Measurements from ENCODE around the gene HAUS3. TPM values are rescaled to one million over a fixed set of nuclear protein-coding genes. Genes with fewer than 3 reads are reported as not detected.
"Not testable (repeated sequence)": the region's sequence is repeated elsewhere in the genome, so short reads cannot be mapped to it uniquely, and the experiment has no call there.

Gene HAUS3
- polyA plus RNA-seq, 1 donor (not counting 4 experiments of a cell fraction or from before 2014, with no cell fraction given), result 11.1 TPM

GRCh38 chr4:2212831-2213230 is 29.1 kb downstream of the HAUS3 start:
- Histone ChIP-seq H4K20me1 (ENCODE audit: control insufficient read depth, extremely low read depth, insufficient read depth, low read length) (peaks cover 17% of the 10 kb centered on the region), H3K9me1 (ENCODE audit: control insufficient read depth, extremely low read depth, insufficient read depth, low read length) (no peaks in the 10 kb centered on the region), H3K36me3 (ENCODE audit: control insufficient read depth in 2 of 2, extremely low read depth in 1 of 2, insufficient read depth in 2 of 2, low read length in 2 of 2) (no peaks in the 10 kb centered on the region), H3K4me3 (ENCODE audit: control insufficient read depth in 2 of 3, extremely low read depth in 1 of 3, insufficient read depth in 2 of 3, low read depth in 1 of 3, low read length in 3 of 3) (no peak overlapping the region), H3K9me3 (ENCODE audit: control insufficient read depth, low read depth, low read length) (no peaks in the 10 kb centered on the region), H3K79me2 (ENCODE audit: control insufficient read depth, insufficient read depth, low read length) (no peaks in the 10 kb centered on the region), H3K4me2 (ENCODE audit: control insufficient read depth, extremely low read depth, insufficient read depth, low read depth, low read length) (no peak overlapping the region), H3K9ac (ENCODE audit: control insufficient read depth, extremely low read depth, insufficient read depth, low read length) (no peak overlapping the region), H3K27me3 (ENCODE audit: control insufficient read depth, extremely low read depth, insufficient read depth, low read length) (peaks cover 30% of the 10 kb centered on the region), H3K27ac (ENCODE audit: control insufficient read depth, insufficient read depth, low read length) (no peak overlapping the region), H2AFZ (ENCODE audit: control insufficient read depth, low read length) (no peak overlapping the region), H3K4me1 (ENCODE audit: control insufficient read depth, extremely low read depth, insufficient read depth, low read length) (peaks cover 6% of the 10 kb centered on the region)
- DNase-seq (ENCODE audit: low read depth, low spot score) (no peak), FAIRE-seq (no peak)
- TF ChIP-seq EZH2 (IDR thresholded peaks at IDR 0.05; ENCODE audit: low read length), result no peak
- TF ChIP-seq, protein P1, sequence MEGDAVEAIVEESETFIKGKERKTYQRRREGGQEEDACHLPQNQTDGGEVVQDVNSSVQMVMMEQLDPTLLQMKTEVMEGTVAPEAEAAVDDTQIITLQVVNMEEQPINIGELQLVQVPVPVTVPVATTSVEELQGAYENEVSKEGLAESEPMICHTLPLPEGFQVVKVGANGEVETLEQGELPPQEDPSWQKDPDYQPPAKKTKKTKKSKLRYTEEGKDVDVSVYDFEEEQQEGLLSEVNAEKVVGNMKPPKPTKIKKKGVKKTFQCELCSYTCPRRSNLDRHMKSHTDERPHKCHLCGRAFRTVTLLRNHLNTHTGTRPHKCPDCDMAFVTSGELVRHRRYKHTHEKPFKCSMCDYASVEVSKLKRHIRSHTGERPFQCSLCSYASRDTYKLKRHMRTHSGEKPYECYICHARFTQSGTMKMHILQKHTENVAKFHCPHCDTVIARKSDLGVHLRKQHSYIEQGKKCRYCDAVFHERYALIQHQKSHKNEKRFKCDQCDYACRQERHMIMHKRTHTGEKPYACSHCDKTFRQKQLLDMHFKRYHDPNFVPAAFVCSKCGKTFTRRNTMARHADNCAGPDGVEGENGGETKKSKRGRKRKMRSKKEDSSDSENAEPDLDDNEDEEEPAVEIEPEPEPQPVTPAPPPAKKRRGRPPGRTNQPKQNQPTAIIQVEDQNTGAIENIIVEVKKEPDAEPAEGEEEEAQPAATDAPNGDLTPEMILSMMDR (optimal IDR thresholded peaks at IDR 0.05 in 1 of 3, IDR thresholded peaks at IDR 0.05 in 1 of 3, conservative IDR thresholded peaks at IDR 0.05 in 1 of 3; ENCODE audit: extremely low read depth in 1 of 3, insufficient read depth in 2 of 3, low read length in 3 of 3), result no peak
- dilution Hi-C loops (cut with MboI; ENCODE audit: extremely low pct_ligation_motif_present, low sequenced_read_pairs), result no loop called here

GRCh38 chr4:2202789-2203188 is 39.1 kb downstream of the HAUS3 start:
- FAIRE-seq; H3K79me2 ChIP-seq (ENCODE audit: control insufficient read depth, insufficient read depth, low read length); H3K27me3 ChIP-seq (ENCODE audit: control insufficient read depth, extremely low read depth, insufficient read depth, low read length); H4K20me1 ChIP-seq (ENCODE audit: control insufficient read depth, extremely low read depth, insufficient read depth, low read length); dilution Hi-C loops (cut with MboI; ENCODE audit: extremely low pct_ligation_motif_present, low sequenced_read_pairs); H3K4me2 ChIP-seq (ENCODE audit: control insufficient read depth, extremely low read depth, insufficient read depth, low read depth, low read length); H3K36me3 ChIP-seq (ENCODE audit: control insufficient read depth in 2 of 2, extremely low read depth in 1 of 2, insufficient read depth in 2 of 2, low read length in 2 of 2); H3K4me3 ChIP-seq (ENCODE audit: control insufficient read depth in 2 of 3, extremely low read depth in 1 of 3, insufficient read depth in 2 of 3, low read depth in 1 of 3, low read length in 3 of 3); H3K9ac ChIP-seq (ENCODE audit: control insufficient read depth, extremely low read depth, insufficient read depth, low read length); H3K9me1 ChIP-seq (ENCODE audit: control insufficient read depth, extremely low read depth, insufficient read depth, low read length); DNase-seq (ENCODE audit: low read depth, low spot score); H3K4me1 ChIP-seq (ENCODE audit: control insufficient read depth, extremely low read depth, insufficient read depth, low read length); H3K9me3 ChIP-seq (ENCODE audit: control insufficient read depth, low read depth, low read length); H3K27ac ChIP-seq (ENCODE audit: control insufficient read depth, insufficient read depth, low read length); H2AFZ ChIP-seq (ENCODE audit: control insufficient read depth, low read length): not testable (repeated sequence)

- no peaks in the 10 kb centered on the region for H3K36me3 ChIP-seq (ENCODE audit: control insufficient read depth in 2 of 2, extremely low read depth in 1 of 2, insufficient read depth in 2 of 2, low read length in 2 of 2)
- no peaks in the 10 kb centered on the region for H4K20me1 ChIP-seq (ENCODE audit: control insufficient read depth, extremely low read depth, insufficient read depth, low read length)
- H3K4me1 ChIP-seq (ENCODE audit: control insufficient read depth, extremely low read depth, insufficient read depth, low read length), result no peaks in the 10 kb centered on the region
- H3K4me3 ChIP-seq (ENCODE audit: control insufficient read depth in 2 of 3, extremely low read depth in 1 of 3, insufficient read depth in 2 of 3, low read depth in 1 of 3, low read length in 3 of 3), result no peak overlapping the region
- no peak overlapping the region for H3K27ac ChIP-seq (ENCODE audit: control insufficient read depth, insufficient read depth, low read length)
- no peaks in the 10 kb centered on the region for H3K9me1 ChIP-seq (ENCODE audit: control insufficient read depth, extremely low read depth, insufficient read depth, low read length)
- dilution Hi-C loops (cut with MboI; ENCODE audit: extremely low pct_ligation_motif_present, low sequenced_read_pairs), result no loop called here
- H3K9me3 ChIP-seq (ENCODE audit: control insufficient read depth, low read depth, low read length), result no peaks in the 10 kb centered on the region
- DNase-seq (ENCODE audit: low read depth, low spot score) (no peak), FAIRE-seq (no peak)
- no peak overlapping the region for H3K9ac ChIP-seq (ENCODE audit: control insufficient read depth, extremely low read depth, insufficient read depth, low read length)
- H3K79me2 ChIP-seq (ENCODE audit: control insufficient read depth, insufficient read depth, low read length), result no peaks in the 10 kb centered on the region
- no peaks in the 10 kb centered on the region for H3K27me3 ChIP-seq (ENCODE audit: control insufficient read depth, extremely low read depth, insufficient read depth, low read length)
- H2AFZ ChIP-seq (ENCODE audit: control insufficient read depth, low read length), result no peak overlapping the region
- no peak overlapping the region for H3K4me2 ChIP-seq (ENCODE audit: control insufficient read depth, extremely low read depth, insufficient read depth, low read depth, low read length)
- no peak for TF ChIP-seq EZH2 (IDR thresholded peaks at IDR 0.05; ENCODE audit: low read length)
- TF ChIP-seq, protein P1 (optimal IDR thresholded peaks at IDR 0.05 in 1 of 3, IDR thresholded peaks at IDR 0.05 in 1 of 3, conservative IDR thresholded peaks at IDR 0.05 in 1 of 3; ENCODE audit: extremely low read depth in 1 of 3, insufficient read depth in 2 of 3, low read length in 3 of 3), result no peak
These were observed 47.4 kb downstream of the HAUS3 start for GRCh38 chr4:2194496-2194895.
